ENCODE data around the gene DCUN1D3.

GRCh38 chr16:20866801-20867200 is 33.4 kb downstream of the DCUN1D3 start:
- TF ChIP-seq CTCF (IDR thresholded peaks at IDR 0.05; ENCODE audit: low read depth, low read length) (no peak), POLR2A (IDR thresholded peaks at IDR 0.05; ENCODE audit: extremely low read depth, insufficient read length) (no peak)
